ENCODE data around the gene CDK5.

GRCh38 chr7:151083071-151083823 is 25.6 kb upstream of the CDK5 start, which contains the start of gene TMUB1:
- TF ChIP-seq CTCF (conservative IDR thresholded peaks at IDR 0.05; ENCODE audit: low read depth, low read length) (no peak), EZH2 (IDR thresholded peaks at IDR 0.05; ENCODE audit: borderline replicate concordance, low read depth, low read length, poor library complexity, severe bottlenecking) (no peak)
